BJ (cell line): ENCODE measurements around the gene CHST5. TPM values are rescaled to one million over a fixed set of nuclear protein-coding genes. Genes with fewer than 3 reads are reported as not detected.

Source experiments
- CTCF ChIA-PET: fragments of 350-600 bp; formaldehyde crosslinking; extraction: SDS; loops from one replicate; lab custom pipeline; 2021; ENCODE audit warnings: antibody characterized with exemption, inconsistent platforms; lab: Yijun Ruan, JAX
- POLR2A ChIA-PET: fragments of 300-600 bp; sonication (Branson Sonifier 250); formaldehyde crosslinking; extraction: SDS; loops from one replicate; lab custom pipeline; 2021; ENCODE audit warnings: antibody characterized with exemption; lab: Charles Lee
- DNase-seq: peaks from one replicate; pipeline ENCODE4 v3.0.0-alpha.2; 2011; ENCODE audit warnings: low read depth
- H3K27me3 ChIP-seq: 2 replicates; pipeline ENCODE4 v1.6.0; 2011; ENCODE audit warnings: low read length; ENCODE audit not compliant: control insufficient read depth, insufficient read depth
- H3K36me3 ChIP-seq: 2 replicates; pipeline ENCODE4 v1.5.1; 2011; ENCODE audit warnings: low read length; ENCODE audit not compliant: control insufficient read depth, insufficient read depth
- H3K4me3 ChIP-seq: 2 replicates; pipeline ENCODE4 v1.5.1; 2011; ENCODE audit warnings: low read depth, mild to moderate bottlenecking, control low read depth, low read length
- CTCF ChIP-seq: IDR thresholded peaks from 2 replicates; pipeline ENCODE4 v1.5.1; 2011; ENCODE audit warnings: low read depth, mild to moderate bottlenecking, control low read depth, inconsistent platforms, low read length, moderate library complexity; ENCODE audit not compliant: insufficient read depth
- polyA plus RNA-seq: library from polyadenylated mRNA; depleted of rRNA; stranded (reverse); fragments of >200 nt; gene quantifications from 2 replicates; pipeline ENCODE4 v1.2.3, GENCODE V29; 2011

Gene CHST5
- polyA plus RNA-seq, 1 experiment = not detected

- ChIA-PET POLR2A (no interaction called here), CTCF (interaction anchor here (0.8 to 2.7 kb wide), 4 partner anchors 9 to 20 kb away, joined by 3 to 10 read pairs (median 3); no protein-coding TSS in a partner anchor)
- Histone ChIP-seq H3K27me3 (no peaks in the 10 kb centered on the region; the same call in 1 of the 2 replicates), H3K36me3 (no peaks in the 10 kb centered on the region), H3K4me3 (no peak overlapping the region)
- no peak for TF ChIP-seq CTCF
- DNase-seq = no peak
Measured at GRCh38 chr16:75485230-75486013, 50.5 kb downstream of the CHST5 start.

GRCh38 chr16:75483222-75483621 is 52.7 kb downstream of the CHST5 start:
- DNase-seq = no peak

GRCh38 chr16:75482434-75483205 is 53.3 kb downstream of the CHST5 start:
- POLR2A ChIA-PET = no interaction called here
- Histone ChIP-seq H3K4me3 (no peak overlapping the region), H3K36me3 (no peaks in the 10 kb centered on the region), H3K27me3 (no peaks in the 10 kb centered on the region; the same call in none of the 2 replicates)
- CTCF ChIA-PET = interaction anchor here (1.2 to 1.7 kb wide), 2 partner anchors 11 to 138 kb away, joined by 3 to 5 read pairs; no protein-coding TSS in a partner anchor
- DNase-seq = no peak
- no peak for TF ChIP-seq CTCF

More at GRCh38 chr16:75483222-75483621, 52.7 kb downstream of the CHST5 start:
- ChIA-PET POLR2A (no interaction called here), CTCF (interaction anchor here (1.2 to 1.7 kb wide), 2 partner anchors 11 to 138 kb away, joined by 3 to 5 read pairs; no protein-coding TSS in a partner anchor)
- no peak for TF ChIP-seq CTCF
- no peaks in the 10 kb centered on the region for H3K36me3 ChIP-seq
- H3K4me3 ChIP-seq = no peak overlapping the region
- H3K27me3 ChIP-seq = no peaks in the 10 kb centered on the region; the same call in 1 of the 2 replicates

GRCh38 chr16:75481475-75481874 is 54.4 kb downstream of the CHST5 start:
- no peak for DNase-seq
- CTCF ChIA-PET = no interaction called here
- Histone ChIP-seq H3K36me3 (no peaks in the 10 kb centered on the region), H3K4me3 (no peak overlapping the region), H3K27me3 (peaks cover 2% of the 10 kb centered on the region; the same call in 1 of the 2 replicates)
- POLR2A ChIA-PET = no interaction called here
- TF ChIP-seq CTCF = no peak
